GM19324 (cell line): ENCODE results near the gene LRRC71.

Experiments used
- ATAC-seq: cut with Tn5 transposase; IDR thresholded peaks from one replicate; pipeline ENCODE4 v1.9.1; 2021; ENCODE audit warnings: mild to moderate bottlenecking, moderate library complexity; ENCODE audit not compliant: unreplicated experiment, low FRiP score

Gene LRRC71

DNA sequence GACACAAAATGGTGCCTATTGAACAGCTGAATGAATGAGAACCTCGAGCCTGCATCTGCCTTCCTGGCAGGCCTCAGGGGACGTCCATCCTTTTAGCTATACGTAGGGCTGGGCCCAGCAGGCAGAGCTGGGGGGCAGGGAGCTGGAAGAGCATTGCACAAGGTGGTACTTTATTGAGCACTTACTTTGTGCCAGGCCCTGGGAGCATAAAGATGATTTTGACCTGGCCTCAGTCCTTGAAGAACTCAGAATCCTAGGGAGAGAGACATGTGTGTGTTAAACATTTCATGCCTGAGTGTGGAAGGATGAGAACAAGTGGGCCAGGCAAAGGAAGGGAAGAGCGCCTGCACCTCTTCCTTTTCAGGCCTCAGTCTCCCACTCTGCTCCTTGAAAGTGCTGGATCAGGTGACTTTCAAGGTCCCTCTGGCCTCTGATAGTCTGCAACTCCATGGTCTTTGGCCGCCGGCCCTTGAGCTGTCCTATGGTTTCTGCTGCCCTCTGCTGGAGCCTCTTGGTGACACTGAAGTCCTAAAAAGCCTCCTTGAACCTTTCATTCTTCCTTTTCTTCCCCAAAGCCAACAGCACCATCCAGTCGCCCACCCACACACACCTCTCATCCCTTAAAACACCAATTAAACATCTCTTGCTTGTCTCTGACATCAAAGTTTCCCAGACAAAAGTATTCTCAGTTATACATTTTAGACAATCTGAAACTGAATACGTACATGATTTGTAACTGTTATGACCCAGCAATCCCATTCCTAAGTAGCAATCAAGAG lies 30.4 kb upstream of the LRRC71 start:
- ATAC-seq: no peak

DNA sequence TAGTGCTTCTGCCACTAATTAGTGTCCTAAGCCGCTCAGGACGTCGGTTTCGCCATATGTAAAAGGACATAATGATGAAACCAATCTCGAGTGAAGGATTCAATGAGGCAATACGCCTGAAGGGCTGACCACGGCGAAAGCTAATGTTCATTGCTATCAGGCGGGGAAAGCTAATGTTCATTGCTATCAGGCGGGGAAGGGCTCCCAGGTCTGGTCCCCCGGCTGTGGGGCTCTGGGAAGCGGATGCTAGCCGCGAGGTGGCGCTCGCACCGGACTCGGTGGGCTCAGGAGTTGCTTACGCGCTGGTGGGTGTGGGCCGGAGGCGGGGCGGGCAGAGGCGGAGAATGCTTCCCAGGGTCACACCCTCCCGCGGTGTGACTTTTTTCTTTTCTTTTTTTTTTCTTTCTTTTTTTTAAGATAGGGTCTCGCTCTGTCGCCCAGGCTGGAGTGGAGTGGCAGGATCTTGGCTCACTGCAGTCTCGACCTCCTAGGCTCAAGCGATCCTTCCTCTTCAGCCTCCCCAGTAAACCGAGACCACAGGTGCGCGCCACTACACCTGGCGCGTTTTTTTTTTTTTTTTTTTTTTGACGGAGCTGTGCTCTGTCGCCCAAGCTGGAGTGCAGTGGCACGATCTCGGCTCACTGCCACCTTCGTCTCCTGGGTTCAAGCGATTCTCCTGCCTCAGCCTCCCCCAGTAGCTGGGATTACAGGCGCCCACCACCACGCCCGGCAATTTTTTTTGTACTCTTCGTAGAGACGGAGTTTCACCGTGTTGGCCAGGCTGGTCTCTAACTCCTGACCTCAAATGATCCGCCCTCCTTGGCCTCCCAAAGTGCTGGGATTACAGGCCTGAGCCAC lies 28.0 kb upstream of the LRRC71 start:
- ATAC-seq: no peak

DNA sequence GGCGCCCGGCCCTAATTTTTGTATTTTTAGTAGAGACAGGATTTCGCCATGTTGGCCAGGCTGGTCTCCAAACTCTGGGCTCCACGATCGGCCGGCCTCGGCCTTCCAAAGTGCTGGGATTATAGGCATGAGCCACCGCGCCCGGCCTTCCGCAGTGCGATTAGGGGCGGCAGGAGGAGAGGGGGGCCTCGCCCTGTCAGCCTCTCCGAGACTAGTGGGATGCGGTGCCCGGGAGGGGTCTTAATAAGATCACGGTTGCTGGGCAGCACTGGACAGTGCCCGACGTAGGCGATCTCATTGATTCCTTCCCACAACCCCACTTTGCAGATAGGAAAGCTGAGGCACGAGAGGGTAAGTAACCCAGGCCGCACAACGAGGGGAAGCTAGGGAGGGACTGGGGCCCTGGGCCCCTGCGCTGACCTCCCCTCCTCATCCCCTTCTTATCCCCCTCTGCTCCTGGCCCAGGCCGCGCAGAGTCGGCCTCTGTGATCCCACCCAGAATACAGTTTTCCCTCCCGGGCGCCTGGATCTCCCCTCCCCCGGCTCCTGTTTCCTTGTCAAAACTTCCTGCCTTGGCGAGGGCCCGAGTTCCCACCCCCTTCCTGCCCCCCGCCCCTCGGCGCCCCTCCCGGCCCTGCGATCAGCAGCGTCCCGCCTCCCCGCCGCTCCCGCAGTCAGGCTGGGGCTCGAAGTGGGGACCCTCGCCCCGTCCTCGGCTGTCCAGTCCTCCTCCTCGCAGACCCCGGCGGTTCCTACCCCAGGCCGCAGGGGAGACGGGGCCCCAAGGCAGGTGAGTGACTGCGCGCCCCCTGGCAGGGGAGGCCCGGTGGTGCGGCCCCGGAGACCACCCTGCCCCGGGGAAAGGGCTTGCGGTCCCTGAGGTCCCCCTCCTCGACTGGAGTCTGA lies 27.1 kb upstream of the LRRC71 start, which contains the start of gene PEAR1:
PEAR1 (plus strand) TSS at position 671 of the 906 bp plus-strand sequence. CDS start 10,209 bp downstream, outside the sequence.
- no peak for ATAC-seq

DNA sequence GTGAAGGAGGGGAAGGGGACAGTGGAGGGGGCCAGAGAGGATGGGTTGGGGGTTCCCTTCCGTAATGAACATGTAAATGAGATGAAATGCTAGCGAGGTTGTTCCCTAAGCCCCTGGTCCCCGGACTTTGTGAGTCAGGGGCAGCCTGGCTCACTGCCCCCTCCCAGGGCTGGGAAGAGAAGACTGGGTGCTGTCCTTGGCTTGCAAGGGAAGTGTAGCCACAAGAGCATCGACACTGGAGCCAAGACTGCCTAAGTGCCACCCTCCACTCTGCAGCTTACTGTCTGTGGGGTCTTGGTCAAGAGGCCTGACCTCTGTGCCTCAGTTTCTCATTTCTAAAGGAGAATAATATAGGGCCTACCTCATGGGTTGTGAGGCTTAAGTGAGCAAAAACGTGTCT lies 26.4 kb upstream of the LRRC71 start:
- ATAC-seq: no peak

DNA sequence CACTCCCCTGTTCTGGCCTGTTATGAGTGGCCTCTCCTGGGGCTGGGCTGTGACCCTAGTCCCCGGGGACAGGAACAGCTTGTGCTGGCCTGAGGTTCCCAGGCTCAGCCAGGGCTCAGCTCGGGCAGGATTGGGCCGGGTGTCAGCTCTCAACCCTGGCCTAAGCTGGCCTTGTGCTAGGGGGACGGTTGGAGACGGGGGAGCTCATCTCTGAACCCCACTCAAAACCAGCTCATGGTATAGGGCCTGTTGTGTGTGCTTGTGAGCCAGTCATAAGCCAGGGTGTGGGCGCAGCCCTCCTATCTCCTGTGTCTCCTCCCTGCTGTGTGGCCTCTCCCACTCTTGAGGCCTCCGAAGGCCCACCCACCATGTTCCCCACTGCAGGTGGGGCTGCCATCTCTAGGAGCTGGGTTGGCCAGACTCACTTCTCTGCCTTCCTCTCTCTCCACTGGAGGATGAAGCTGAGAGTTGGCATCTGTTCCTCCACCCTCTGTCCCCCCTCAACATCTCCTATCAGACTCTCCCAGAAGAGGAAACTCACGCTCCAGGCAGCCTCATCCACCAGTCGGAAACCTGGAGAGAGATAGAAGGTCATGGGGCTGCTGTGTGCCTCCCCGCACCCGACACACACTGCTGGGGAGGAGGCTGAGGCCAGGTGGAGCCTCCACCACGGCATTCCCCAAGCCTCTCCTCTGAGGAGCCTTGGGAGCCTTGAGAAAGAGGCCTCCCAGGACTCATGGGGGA lies 25.5 kb upstream of the LRRC71 start:
- no peak for ATAC-seq

DNA sequence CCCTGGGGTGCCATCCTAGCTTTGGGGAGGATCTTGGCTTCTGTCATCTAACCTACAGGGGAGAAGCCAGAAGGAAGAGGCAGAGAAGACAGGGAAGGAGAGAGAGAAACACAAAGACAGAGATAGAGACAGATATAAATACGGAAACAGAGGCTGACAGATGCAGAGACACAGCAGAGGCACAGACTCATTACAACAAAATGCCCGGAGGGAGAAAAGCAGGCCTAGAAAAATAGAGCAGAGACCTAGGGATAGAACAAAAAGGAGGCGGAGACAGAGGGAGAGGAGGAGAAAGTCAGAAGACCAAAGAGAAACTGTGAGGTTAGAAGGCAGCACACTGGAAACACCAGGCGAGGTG lies 25.0 kb upstream of the LRRC71 start:
- no peak for ATAC-seq

DNA sequence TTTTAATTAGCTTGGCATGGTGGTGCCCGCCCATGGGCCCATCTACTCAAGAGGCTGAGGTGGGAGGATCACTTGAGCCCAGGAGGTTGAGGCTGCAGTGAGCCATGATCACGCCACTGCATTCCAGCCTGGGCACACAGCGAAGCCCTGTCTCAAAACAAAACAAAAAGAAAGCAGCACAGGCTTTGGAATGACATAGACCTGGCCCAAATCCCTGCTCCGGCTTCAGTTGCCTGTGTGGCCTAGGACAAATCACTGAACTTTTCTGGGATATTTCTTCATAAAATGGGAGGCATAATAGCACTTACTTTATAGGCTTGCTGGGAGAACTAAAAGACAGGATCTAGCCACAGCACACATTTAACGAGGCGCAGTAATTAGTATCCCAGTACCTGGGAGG lies 24.5 kb upstream of the LRRC71 start:
- no peak for ATAC-seq

DNA sequence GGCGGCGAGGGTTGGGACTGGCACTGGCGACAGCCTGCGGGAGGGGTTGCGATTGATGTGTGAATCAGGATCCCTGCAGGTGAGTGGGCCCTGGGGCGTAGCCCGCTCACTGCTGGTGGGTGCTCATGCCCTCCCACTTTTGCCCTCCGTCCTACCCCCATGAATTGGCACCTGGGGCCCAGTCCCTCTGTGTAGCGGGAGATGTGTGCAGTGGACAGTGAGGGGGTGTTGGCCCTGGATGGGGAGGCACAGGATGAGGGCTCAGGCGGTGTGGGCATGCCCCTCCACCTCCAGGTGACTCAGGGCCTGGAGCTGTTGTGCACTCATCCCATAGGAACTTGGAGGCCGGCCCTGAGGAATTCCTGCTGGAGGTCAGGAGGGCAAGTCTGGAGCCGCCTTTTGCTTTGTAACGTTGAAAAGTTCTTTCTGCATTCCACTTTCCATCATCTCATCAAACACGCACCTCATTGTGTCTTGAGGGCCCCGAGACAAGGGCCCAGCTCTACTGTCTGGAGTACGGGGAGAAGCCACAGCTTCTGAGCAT lies 23.9 kb upstream of the LRRC71 start:
- ATAC-seq: no peak

DNA sequence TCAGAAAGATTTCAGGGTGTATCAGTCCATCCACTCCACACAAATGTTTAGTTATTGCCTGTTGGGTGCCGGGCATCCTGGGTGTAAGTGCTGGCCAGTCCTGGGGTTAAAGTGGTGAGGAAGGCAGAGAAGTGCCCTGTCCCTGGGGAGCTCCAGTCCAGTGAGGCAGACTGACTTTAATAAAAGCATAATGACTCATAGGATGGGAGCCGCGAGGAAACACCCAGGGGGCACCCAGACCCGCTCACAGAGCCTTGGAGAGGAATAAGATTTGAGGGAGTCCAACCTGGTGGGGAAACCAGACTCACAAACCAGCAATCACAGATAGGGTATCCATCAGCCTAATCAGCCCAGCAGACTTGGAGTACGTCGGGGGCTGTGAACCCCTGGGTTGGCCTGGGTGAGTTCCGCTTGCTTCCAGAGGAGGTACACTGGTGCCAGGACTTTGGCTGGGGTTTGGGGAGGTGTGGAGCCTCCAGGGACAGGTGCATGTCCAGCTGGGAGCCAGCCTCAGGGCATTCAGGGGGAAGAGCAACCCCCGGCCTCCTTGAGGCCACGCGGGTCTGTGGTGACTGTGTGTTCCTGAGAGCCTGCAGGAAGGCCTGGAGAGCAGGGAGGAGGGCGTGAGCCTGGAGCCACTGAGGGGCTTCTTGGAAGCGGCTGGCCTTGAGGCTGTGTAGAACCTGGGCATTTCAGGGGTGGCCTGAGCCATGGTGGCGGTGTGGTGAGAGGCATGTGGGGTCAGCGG lies 23.2 kb upstream of the LRRC71 start:
- no peak for ATAC-seq

DNA sequence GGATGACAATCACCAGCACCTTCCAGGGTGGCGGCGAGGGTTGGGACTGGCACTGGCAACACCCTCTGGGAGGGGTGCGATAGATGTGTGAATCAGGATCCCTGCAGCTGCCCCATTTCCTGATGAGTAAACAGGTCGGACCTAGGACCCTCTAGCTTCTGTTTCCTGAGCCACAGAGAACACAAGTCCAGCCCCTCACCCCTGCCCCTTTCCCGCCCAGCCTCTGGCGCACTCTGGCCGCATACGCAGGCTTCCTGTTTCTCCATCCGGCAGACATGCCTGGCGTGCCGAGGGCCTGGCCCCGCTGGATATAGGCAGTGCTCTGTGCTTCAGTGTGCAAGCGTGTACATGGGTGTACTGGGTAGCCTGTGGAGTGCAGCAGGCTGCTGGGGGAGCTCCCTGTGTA lies 22.3 kb upstream of the LRRC71 start:
- ATAC-seq: no peak

DNA sequence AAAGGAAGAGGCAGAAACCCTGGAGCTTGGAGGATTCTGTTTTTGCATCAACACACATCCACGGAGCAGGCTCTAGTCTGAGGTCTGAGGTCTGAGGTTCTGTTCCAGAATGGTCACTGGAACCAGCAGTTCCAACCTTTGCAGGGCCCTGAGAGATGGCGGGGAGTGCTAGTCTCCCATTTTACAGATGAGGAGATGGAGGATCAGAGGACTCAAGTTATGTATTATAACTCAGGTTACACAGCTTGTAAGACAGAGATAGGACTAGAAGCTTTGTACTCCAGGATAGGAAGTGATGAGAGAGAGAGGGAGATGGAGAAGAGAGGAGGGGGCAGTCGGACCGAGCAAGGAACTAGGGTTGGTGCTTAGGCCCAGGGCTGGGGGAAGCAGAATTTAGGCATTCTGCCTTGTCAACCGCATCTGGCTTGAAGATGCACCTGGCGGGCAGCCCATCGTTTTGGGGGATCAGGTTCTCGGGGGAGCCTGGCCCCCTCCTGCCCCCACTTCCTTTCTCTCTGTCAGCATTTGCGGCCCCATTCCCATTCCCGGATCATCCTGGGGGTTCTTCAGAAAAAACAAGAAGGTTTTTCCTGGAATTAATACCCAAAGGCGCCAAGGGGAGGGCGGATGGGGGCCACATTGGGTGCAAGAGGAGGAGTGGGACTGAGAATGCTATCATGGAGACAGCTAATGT lies 21.3 kb upstream of the LRRC71 start:
- ATAC-seq: no peak

DNA sequence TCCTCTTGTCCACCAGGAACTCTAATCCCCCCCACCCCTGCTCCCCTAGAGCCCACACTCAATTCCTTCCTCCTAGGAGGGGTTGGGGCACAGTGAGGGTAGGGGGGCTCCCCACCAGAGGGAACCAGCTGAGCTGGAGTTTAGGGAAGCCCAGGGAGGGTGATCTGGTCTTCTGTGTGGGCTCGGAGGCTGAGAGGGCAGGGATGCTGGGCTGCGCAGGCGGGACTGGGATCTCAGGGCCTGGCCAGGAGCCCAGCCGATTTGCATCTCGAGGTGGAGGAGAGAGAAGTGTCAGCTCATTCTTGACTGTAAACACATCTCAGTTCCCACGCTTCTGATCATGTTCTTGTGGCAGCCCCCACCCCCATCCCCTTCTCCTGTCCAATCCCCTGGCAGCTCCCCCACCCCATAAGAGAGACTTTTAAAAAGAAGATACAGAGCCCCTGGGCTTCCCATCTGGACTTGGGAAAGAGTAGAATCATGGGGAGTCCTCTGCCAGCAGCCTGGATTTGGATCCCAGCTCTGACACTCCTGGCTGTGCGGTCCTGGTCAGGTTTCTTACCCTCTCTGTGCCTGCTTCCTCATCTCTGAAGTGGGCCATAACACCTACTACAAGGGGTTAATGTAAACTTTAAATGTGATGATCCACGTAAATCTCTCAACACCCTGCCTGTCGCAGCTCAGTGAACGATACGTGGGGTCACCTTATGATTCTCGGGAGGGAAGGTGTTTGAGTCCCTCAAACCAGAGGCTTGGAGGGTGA lies 20.3 kb upstream of the LRRC71 start:
- ATAC-seq: no peak

DNA sequence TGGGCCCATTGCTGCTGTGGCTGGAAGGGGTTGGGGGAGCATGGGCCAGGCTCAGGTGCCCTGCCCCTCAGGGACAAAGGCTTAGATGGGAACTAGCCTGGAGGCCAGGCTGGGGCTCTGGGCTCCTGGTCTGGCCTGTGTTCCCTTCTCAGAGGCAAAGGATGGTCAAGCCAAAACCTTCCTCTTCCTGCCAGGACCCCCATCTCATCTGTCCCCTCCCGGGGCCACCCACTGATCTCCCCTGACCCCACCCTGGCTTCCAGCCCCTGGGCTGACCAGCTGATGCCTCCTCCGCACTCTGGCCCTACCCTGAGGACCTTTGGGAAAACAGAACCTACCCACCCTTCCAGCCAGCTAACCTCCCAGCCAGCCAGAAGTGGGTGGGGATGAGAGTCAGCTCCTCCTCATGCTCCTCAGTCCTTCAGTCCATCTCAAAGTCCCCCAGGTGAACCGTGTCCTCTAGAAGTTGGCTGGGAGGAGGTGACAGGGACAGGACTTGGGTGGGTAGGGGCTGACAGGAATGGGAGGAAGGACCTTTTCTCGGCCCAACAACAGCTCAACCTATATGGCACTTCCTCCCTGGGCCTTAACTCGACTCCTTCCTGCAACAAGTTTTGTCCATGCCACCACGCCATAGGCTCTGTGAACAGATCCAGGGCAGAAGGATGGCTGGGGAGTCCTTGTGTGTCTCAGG lies 19.4 kb upstream of the LRRC71 start:
- ATAC-seq: no peak

DNA sequence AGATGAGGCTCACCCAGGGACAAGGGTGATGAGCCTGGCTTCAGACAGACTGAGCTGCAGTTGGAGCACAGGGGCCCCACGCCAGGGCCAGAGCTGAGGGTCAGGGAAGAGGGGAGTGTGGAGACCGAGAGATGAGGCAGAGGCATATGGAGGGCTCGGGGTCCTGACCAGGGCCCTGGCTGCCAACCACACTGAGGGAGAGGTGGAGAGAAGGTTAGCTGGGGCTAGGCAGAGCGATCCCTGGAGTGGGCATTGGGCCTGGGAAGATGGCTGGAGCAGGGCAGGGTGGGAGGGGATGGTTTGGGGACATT lies 18.9 kb upstream of the LRRC71 start:
- ATAC-seq: no peak

DNA sequence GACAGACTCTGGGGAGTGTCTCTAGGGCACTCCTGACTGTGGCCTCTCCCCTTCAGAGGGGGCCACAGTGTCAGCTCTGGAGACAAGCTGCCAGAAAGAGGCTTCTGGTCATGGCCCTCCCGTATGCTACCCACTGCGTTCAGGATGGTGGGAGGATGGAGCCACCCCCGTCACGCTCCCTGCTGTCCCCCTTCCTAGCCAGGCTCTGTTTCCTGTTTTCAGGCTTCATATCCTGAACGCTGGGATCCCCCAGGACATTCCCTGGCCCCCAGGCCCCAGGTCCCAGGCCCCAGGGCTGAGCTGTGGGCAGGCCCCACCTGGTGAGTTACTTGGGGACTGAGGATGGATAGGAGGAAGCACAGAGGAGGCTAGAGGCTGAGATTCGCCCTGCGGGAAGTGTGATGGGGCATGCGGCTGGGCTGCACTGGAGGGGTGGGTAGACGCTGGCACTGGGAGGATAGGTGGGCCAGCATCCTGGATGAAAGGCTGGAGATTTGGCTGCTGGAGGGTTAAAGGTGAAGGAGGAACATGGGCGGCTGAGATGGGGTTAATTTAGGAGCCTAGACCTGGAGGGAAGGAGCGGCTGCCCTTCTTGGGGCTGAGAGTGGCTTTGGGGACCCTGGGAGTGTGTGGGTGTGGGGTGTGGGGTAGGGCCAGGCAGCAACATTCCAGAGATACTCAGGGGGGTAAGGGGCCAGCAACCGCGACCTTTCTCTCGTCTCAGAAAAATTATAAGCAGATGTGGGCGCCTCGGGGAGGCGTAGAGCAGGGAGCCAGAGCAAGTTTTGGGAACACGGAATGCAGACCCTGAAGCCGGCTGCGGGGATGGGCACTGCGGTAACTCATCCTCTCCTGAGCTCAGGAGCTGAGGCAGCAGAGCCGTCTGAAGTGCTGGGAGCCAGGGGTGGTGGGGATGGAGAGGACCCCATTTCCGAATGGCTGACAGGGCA lies 18.2 kb upstream of the LRRC71 start:
- ATAC-seq: no peak

DNA sequence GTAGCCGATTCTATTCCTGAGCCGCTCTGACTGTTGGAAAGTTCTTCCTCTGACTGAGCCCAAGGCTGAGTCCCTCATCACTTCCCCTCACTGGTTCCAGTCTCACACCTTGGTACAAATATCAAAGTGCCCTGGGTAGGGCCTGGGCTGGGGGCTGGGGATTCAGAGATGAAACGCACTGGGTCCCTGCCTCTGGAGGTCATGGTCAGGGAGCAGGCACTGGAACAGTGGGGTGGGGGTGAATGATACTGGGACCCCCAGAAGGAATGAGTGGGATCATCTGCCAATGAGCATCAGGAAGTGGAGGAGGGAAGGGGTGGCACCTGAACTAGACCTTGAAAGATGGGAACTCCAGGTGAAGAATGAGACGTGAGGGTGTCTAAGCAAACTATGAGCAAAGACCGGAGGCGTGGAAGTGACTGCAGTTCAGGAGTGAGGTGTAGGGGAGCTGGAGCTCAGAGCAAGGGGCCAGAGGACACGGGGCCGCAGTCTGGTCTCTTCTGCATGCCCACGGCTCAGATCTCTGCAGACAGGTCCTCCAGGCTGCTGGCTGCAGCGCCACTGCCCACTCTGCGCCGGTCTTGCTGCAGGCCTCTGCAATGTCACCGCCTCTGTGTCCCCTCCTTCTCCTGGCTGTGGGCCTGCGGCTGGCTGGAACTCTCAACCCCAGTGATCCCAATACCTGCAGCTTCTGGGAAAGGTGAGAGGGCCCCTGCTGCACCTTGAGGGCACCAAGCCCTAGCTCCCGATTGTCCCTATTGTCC lies 16.9 kb upstream of the LRRC71 start:
- ATAC-seq: no peak
